HT1080 (cell line): Measurements from ENCODE around the gene SORCS2. TPM values are rescaled to one million over a fixed set of nuclear protein-coding genes. Genes with fewer than 3 reads are reported as not detected.

Experiments used
- DNase-seq: peaks from one replicate; pipeline ENCODE4 v3.0.0-alpha.2; 2015; ENCODE audit warnings: low read depth
- total RNA-seq: library from RNA; depleted of rRNA; stranded (reverse); fragments of >200 nt; shearing (Covaris generic); gene quantifications from 2 replicates; pipeline ENCODE4 v1.2.3, GENCODE V29; 2014

The SORCS2 gene
- total RNA-seq, 1 experiment from 2014 or later, result 5.4 TPM

GRCh38 chr4:7185487-7186030, 6.8 kb upstream of the SORCS2 start:
- DNase-seq, result no peak

DNA sequence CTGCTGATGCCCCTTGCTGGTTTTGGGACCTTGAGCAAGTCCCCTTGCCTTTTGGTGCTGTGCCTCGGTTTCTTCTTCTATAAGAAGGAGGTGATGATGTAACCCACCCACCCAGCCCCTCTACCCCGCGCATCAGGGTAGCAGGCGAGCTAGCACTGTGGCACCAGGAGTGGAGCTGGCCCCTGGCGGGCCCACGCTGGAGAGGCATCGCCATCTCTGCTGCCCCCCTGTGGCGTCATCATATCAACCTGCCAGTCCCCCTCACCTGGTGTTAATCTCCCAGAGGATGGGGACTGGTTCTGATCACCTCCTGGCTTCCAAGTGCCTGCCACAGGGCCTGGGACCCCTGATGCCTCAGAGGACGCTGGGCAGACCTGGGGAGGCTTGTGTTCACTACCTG, 6.3 kb upstream of the SORCS2 start:
- DNase-seq, result no peak

DNA sequence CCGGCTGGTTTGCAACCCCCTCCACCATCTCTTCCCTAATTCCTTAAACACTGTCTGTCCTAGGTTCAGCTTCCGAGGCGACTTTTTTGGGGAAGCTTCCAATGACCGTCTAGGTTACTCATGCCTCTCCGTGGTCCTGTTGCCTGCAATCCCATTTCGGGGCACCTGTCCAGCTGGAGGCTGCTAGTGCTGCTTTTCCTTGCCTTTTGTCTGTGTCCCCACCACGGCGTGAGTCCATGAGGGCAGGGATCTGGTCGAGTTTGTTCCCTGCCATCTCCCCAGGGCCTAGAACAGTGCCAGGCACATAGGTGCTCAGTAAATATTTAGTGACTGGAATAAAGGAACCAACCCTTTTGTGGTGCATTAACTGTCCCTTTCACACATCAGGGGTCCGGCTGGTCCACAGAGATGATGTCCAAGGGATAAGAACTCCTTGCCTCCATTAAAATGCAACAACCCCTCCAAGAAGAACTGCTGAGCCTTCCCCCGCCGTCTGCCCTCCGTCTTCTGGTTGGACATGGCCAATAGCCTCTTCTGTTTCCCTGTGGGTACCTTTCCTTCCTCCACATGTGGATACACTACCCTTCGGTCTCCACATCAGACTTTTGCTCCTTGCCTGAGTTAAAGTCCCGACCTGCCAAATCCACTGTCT, 5.7 kb upstream of the SORCS2 start:
- DNase-seq, result no peak

DNA sequence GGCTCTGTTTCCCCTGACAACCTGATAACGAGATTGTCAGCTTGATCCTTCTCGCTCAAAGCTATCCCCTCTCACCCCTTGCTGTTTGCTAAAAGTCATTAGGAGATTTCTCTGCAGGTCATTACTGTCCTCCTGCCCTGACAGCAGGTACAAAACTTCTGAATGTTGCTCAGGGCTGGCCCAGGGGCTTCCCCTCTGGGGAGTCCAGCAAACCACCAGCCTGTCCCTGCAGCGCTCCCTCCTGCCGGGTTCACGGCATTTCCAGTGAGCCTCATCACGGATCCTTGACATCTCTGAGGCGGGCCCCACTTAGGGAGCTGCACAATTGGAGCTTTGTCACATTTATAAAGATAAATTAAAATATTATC, 5.2 kb upstream of the SORCS2 start:
- no peak for DNase-seq

GRCh38 chr4:7187691-7188090, 4.6 kb upstream of the SORCS2 start:
- no peak for DNase-seq

- DNase-seq, result no peak
Observed at GRCh38 chr4:7189066-7189465, 3.3 kb upstream of the SORCS2 start.

DNA sequence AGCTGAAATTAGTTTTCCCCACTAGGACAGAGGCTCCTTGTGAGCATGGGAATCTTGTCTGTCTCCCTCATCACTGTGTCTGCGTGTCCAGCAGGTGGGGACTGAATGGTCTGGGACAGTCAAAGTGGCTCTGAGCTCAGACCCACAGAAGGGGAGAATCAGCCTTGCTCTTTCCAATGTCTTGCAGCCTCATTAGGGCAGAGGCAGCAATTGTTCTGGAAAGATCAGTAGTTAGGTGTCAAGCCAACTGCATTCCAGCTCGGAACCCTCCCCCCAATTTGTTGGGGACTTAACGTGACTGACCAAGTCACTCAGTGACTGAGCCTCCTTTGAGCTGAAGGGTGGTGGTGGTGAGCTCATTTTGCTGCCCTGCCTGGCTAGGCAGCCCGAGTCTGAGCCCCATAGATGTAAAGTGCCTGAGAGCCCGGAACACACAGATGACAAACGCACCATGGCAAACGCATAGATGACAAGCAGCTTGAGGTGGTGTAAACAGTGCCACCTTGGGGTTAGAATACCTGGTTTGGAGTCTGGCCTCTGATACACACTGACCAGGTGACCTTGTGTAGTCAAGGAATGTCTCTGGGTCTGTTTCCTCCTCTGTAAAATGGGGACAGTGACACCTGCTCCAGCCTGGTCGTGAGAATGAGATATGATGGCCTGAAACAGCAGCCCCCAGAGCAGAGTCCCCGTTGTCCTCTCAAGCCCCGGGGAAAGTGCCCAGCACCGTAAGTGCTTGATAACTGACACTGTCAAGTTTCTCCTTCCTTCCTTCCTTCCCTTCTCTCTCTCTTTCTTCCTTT, 2.7 kb upstream of the SORCS2 start:
- no peak for DNase-seq

DNA sequence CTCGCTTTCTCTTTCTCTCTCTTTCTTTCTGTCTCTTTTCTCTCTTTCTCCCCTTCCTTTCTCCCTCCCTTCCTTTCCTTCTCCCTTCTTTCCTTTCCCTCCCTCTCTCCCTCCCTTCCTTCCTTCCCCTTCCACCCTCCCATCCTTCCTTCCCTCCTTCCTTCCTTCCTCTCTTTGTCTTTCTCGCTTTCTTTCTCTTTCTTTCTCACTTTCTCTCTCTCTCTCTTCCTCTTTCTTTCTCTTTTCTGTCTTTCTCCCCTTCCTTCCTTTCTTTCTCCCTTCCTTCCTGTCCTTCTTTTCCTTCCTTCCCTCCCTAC, 2.1 kb upstream of the SORCS2 start:
- no peak for DNase-seq

DNA sequence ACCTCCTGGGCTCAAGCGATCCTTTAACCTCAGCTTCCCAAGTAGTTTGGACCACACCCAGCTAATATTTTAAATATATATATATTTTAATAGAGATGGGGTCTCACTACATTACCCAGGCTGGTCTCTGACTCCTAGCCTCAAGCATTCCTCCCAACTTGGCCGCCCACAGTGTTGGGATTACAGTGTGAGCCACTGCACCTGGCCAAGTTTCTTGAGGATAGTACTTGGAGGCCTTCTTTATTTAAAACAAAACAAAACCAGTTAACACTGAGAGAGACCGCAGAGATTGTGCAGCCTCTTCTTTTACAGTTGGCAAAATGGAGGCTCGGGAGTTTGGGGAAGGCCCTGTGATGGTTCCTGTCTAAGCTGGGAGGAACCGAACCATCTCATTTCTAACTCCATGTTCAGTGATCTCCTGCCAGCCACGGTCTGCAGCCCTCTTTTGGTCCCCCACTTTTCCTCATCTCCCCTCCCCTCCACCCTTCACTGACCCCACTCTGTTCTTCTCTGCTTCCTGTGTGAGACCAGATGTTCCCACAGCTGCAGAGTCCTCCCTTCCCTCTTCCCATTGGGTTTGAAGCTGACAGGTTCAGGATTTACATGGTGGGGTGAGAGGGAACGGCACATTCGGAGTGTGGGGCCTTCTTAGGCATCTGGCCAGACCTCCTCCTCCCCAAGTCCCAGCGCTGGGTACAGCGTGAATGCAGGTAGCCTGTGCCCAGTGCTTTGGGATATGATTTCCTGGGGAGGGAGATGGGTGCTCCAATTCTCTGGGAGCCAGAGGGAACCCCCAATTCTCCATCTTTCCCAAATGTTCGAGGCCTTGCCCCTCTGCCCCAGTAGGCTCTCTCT, 1.4 kb upstream of the SORCS2 start:
- no peak for DNase-seq

- DNase-seq, result no peak
Observed at GRCh38 chr4:7191546-7192251, 639 bp upstream of the SORCS2 start.

- no peak for DNase-seq
Observed at GRCh38 chr4:7193030-7193958, 956 bp downstream of the SORCS2 start.

- peak; percentile 45 for DNase-seq
Observed at GRCh38 chr4:7194251-7195140, 2.2 kb downstream of the SORCS2 start.

GRCh38 chr4:7195141-7195515, 2.8 kb downstream of the SORCS2 start:
- no peak for DNase-seq

GRCh38 chr4:7195546-7196287, 3.4 kb downstream of the SORCS2 start:
- DNase-seq, result no peak

DNA sequence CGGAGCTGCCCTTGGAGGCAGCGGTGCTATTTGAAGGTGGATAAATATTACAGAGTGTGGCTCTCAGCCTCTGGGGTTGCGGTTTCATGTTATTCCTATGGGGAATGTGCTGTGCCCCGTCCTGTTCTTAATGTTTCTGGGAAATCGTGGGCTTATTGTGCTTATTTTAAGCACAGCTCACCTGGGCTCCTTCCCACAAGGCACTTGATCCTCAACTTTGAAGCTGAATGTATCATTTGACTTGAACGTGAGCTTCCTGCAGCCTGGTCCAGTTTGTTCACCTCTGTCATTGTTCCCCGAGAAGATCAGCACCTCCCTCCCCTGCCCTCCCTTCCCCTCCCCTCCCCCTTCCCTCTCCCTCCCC, 3.9 kb downstream of the SORCS2 start:
- no peak for DNase-seq

DNA sequence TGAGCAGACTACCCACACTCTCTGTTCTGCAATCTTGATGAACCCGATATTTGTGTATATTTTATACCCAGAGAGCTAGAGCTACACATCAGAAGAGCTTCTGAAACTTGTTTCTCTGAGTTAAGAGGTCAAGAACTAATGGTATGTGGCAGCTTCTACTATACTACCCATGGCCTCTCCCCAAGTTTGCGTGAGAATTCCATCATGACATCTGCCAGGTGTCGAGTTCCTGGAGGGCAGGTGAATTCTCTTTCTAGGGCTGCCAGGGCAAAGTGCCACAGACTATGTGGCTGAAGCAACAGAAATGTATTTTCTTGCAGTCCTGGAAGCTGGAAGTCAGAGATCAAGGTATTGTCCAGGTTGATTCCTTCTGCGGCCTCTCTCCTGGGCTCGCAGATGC, 4.4 kb downstream of the SORCS2 start:
- DNase-seq, result no peak

DNA sequence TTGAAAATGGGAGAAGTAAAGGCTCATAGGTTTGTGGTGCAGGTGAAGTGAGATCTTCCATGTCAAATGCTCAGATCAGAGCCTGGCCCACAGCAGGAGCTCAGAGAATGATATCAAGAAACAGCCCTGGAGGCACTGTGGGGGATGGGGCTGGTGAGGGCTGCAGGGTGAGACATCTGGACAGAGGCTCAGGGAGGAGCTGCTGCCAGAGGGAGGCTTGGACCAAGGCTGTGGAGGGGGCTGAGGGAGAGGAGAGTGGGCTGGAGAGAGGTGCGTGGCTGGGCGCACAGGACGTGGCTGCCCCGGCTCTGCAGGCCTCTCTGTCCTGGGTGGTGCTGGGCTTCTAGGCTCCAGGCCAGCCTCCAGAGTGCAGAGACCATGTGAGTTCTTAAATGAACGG, 5.6 kb downstream of the SORCS2 start:
- no peak for DNase-seq

DNA sequence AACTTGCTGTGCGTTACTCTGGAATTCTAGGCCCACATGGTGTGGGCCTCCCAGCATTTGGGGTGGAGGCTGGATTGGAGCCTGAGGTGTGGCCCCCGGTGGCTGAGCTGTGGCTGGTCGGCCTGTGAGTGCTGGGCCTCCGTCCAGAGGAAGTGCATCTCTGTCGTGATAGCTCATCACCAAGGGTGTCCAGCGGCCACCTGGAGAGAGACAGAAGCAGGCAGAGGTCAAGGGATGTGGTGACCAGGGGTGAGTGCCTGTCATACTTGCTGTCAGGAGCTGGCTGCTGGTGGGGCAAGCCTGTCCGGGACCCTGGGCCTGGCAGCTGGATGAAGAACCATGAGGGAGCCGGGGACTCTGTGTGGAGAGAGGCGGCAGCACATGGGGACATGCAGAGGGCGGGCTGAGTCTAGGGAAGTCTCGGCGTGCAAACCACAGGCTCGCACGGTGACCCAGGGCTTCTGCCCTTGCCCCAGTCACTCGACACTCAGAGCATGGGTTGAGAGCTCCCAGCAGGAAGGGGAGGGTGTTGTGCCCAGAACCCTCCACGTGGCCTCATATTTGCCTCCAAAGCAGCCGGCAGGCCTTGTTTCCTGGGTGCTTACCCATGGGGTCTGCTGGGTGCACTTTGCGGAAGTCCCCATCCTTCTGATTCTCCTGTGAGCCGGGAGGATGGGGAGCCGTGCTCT, 6.2 kb downstream of the SORCS2 start:
- DNase-seq, result no peak
